RWPE2 (cell line): ENCODE results near the gene KDM5A.
A peak's percentile ranks its signal among the peaks of the same experiment; 100 is the strongest.
"Not testable (repeated sequence)": the region's sequence is repeated elsewhere in the genome, so short reads cannot be mapped to it uniquely, and the experiment has no call there.

ENCODE experiments used
- ATAC-seq: fragments of 200-7000 bp; cut with Tn5 transposase; 3 replicates; pipeline ENCODE4 v1.9.1; 2021; ENCODE audit warnings: low read depth
- DNase-seq: peaks from one replicate; pipeline ENCODE4 v3.0.0-alpha.2; 2020; ENCODE audit warnings: low spot score
- H3K27ac ChIP-seq: fragments of 450-650 bp; 2 replicates; pipeline ENCODE4 v1.5.1; 2017; ENCODE audit warnings: mild to moderate bottlenecking; ENCODE audit not compliant: poor library complexity, severe bottlenecking
- H3K27me3 ChIP-seq: fragments of 250-450 bp; sonication (Bioruptor Pico); 2 replicates; pipeline ENCODE4 v1.5.1; 2021; ENCODE audit warnings: mild to moderate bottlenecking, moderate library complexity; ENCODE audit not compliant: insufficient read depth, poor library complexity, severe bottlenecking
- H3K36me3 ChIP-seq: fragments of 250-450 bp; sonication (Bioruptor Pico); 2 replicates; pipeline ENCODE4 v1.5.1; 2020; ENCODE audit warnings: low read depth, mild to moderate bottlenecking, moderate library complexity
- H3K4me1 ChIP-seq: fragments of 250-450 bp; sonication (Bioruptor Pico); 2 replicates; pipeline ENCODE4 v1.5.1; 2021; ENCODE audit warnings: mild to moderate bottlenecking, moderate library complexity; ENCODE audit not compliant: insufficient read depth, poor library complexity, severe bottlenecking
- H3K4me3 ChIP-seq: fragments of 250-450 bp; sonication (Bioruptor Pico); 2 replicates; pipeline ENCODE4 v1.5.1; 2021; ENCODE audit warnings: mild to moderate bottlenecking, moderate library complexity; ENCODE audit not compliant: severe bottlenecking
- H3K9me3 ChIP-seq: fragments of 250-450 bp; sonication (Bioruptor Pico); 2 replicates; pipeline ENCODE4 v1.5.1; 2021; ENCODE audit warnings: mild to moderate bottlenecking, moderate library complexity; ENCODE audit not compliant: severe bottlenecking
- CTCF ChIP-seq: fragments of 450-650 bp; IDR thresholded peaks from one replicate; pipeline ENCODE4 v1.5.1; 2017; ENCODE audit warnings: mild to moderate bottlenecking, moderate library complexity; ENCODE audit not compliant: poor library complexity, severe bottlenecking

Gene KDM5A

GRCh38 chr12:299511-299910 is 89.6 kb downstream of the KDM5A start:
- H3K4me3 ChIP-seq, H3K9me3 ChIP-seq, H3K27ac ChIP-seq, H3K27me3 ChIP-seq, H3K4me1 ChIP-seq, DNase-seq, ATAC-seq: not testable (repeated sequence)
- H3K36me3 ChIP-seq: peaks cover 62% of the 10 kb centered on the region

- not testable (repeated sequence) for H3K4me1 ChIP-seq, DNase-seq, H3K9me3 ChIP-seq, ATAC-seq, H3K4me3 ChIP-seq, H3K27me3 ChIP-seq, H3K27ac ChIP-seq
- H3K36me3 ChIP-seq: peaks cover 64% of the 10 kb centered on the region
Observed at GRCh38 chr12:298059-298458, 91.1 kb downstream of the KDM5A start.

- peaks cover 75% of the 10 kb centered on the region for H3K36me3 ChIP-seq
- H3K27me3 ChIP-seq: no peaks in the 10 kb centered on the region
- no peak for TF ChIP-seq CTCF
- peaks cover 2% of the 10 kb centered on the region for H3K9me3 ChIP-seq
- no peak for DNase-seq
- no peak for ATAC-seq
- H3K4me3 ChIP-seq: no peak overlapping the region
- no peak overlapping the region for H3K27ac ChIP-seq
- no peaks in the 10 kb centered on the region for H3K4me1 ChIP-seq
Observed at GRCh38 chr12:295132-295531, 94.0 kb downstream of the KDM5A start.

- Histone ChIP-seq H3K9me3 (no peaks in the 10 kb centered on the region), H3K36me3 (peaks cover 89% of the 10 kb centered on the region), H3K4me3 (no peak overlapping the region), H3K4me1 (no peaks in the 10 kb centered on the region), H3K27me3 (no peaks in the 10 kb centered on the region), H3K27ac (no peak overlapping the region)
- DNase-seq (no peak), ATAC-seq (no peak)
- no peak for TF ChIP-seq CTCF
Observed at GRCh38 chr12:293199-293598, 95.9 kb downstream of the KDM5A start.

GRCh38 chr12:292186-292585 is 96.9 kb downstream of the KDM5A start:
- Histone ChIP-seq H3K27ac (no peak overlapping the region), H3K4me1 (no peaks in the 10 kb centered on the region), H3K36me3 (peaks cover 90% of the 10 kb centered on the region), H3K4me3 (no peak overlapping the region), H3K27me3 (no peaks in the 10 kb centered on the region), H3K9me3 (no peaks in the 10 kb centered on the region)
- ATAC-seq: peak; percentile 33; the same call in 1 of the 3 replicates
- no peak for DNase-seq
- TF ChIP-seq CTCF: no peak

- no peaks in the 10 kb centered on the region for H3K9me3 ChIP-seq
- H3K27ac ChIP-seq: no peak overlapping the region
- no peaks in the 10 kb centered on the region for H3K27me3 ChIP-seq
- H3K4me1 ChIP-seq: no peaks in the 10 kb centered on the region
- no peak for DNase-seq
- no peak overlapping the region for H3K4me3 ChIP-seq
- TF ChIP-seq CTCF: no peak
- H3K36me3 ChIP-seq: peaks cover 82% of the 10 kb centered on the region
- no peak for ATAC-seq
Observed at GRCh38 chr12:291153-291723, 97.9 kb downstream of the KDM5A start.
